NOMO-1 treated with dmso at 0.1 percent for 144 hours (cell line): Measurements from ENCODE around the gene PLA2G4D.

ENCODE experiments used
- DNase-seq: peaks from one replicate; lab custom pipeline; 2025; ENCODE audit not compliant: unreplicated experiment; lab: John Stamatoyannopoulos, UW

PLA2G4D gene

DNA sequence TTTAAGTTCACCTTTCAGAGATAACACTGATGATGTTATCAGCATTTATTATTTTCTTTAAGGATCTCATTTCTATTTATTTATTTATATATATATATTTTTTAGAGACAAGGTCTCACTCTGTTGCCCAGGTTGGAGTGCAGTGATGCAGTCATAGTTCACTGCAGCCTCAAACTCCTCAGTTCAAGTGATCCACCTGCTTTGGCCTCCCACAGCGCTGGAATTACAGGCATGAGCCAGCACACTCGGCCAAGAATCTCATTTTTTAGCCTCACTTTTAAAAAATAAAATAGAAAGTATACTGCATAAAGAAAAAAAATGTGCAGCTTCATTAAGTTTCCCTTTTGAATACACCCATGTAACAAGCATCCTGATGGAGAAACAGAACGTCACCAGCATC is 35.6 kb downstream of the PLA2G4D start:
- no peak for DNase-seq

GRCh38 chr15:42057799-42058646 is 36.3 kb downstream of the PLA2G4D start:
- no peak for DNase-seq

- DNase-seq: peak; percentile 85
Measured at GRCh38 chr15:42056934-42057798, 37.2 kb downstream of the PLA2G4D start.

- DNase-seq: no peak
Measured at GRCh38 chr15:42053914-42054313, 40.4 kb downstream of the PLA2G4D start.

GRCh38 chr15:42053010-42053409 is 41.4 kb downstream of the PLA2G4D start:
- DNase-seq: no peak

DNA sequence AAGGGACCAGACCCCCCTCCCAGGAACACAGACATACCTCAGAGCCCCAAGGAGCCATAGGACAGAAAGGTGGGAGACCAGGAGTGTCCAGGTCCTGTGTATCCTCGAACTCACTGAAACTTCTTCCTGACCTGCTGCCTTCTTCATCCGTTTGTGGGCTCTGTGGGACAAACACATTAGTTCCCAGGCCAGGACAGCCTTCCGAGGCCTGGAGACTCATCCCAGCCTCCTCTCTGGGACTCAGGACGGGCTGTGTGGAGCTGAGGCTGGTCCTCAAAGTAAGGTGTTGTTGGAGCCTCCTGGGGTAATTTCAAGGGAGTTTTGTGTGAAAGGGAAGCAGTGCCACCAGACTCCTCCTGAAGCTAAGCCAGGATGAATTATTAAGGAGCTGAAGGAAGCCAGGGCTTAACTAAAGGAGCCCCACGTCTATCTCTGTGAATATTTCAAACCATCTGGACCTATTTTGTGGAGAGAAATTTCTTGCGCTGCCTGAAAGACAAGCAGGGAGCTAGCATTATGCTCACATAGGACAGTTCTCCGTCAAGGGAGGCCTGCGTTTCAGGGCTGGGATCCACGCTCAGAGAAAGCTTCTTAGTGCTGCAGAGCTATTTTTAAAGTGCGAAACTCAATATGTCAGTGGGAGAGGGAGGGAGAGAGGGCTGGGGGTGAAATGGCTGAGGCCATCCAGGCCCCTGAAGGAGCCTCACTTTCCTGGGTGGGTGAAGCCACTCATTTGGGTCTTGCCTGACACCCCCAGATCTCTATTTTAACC is 43.7 kb downstream of the PLA2G4D start:
- DNase-seq: no peak

DNA sequence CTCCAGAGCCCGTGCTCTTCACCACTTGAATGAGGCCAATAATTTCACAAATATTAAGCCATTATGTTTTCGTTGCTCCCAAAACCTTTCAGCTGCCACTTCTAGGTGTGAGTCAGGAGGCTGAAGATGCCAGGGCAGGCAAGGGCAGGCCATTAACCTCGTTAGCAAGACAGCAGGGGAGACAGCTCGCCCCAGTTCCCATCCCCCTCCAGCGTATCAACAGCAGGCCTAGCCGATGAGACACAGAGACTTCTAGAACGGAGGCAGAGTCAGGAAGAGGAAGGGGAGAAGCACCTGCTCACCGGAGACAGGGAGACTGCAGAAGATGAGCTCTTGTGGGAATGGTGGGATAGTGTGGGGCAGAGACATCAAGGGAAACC is 45.6 kb downstream of the PLA2G4D start:
- DNase-seq: no peak

- no peak for DNase-seq
Measured at GRCh38 chr15:42048080-42048820, 46.1 kb downstream of the PLA2G4D start.

- no peak for DNase-seq
Measured at GRCh38 chr15:42046597-42046996, 47.8 kb downstream of the PLA2G4D start.

GRCh38 chr15:42045211-42045615 is 49.1 kb downstream of the PLA2G4D start:
- DNase-seq: no peak

DNA sequence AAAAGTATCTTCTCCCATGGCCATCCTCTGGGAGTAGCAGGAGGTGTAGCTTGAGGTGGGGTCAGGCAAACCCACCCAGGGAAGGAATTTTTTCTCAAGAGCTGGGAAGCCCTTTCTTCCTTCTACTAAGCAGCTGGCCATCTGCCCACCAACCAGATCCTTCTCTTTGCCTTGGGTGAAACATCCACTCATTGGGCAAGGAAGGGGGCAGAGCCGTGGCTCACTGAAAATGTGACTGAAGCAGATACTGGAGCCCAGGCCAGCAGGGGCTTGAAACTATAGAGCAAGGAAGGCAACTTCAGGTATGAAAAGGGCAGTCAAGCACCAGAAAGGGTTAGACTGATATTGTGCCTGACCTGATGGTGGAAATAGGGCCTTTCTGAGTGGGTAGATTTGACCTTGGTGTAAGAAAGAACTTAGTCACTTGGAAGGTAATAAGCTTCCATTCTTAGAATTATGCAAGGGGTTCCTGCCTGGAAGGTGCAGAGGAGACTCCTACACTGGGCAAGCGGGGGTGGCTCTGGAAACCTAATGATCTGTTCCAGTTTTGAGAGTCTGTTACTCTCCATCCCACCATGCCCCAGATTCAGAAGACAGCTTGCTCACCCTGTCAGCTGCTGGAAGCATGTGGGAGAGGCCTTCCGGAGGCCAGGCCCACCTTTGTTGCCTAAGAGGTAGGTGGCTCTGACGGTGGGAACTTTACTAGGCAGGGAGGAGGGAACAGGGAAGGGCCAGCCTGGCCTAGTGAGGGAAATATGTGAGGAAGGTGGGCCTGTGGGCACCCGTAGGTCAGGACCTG is 51.6 kb downstream of the PLA2G4D start:
- DNase-seq: no peak

GRCh38 chr15:42038401-42038800 is 56.0 kb downstream of the PLA2G4D start:
- DNase-seq: no peak

GRCh38 chr15:42037656-42038055 is 56.7 kb downstream of the PLA2G4D start:
- no peak for DNase-seq

- no peak for DNase-seq
Measured at GRCh38 chr15:42036966-42037365, 57.4 kb downstream of the PLA2G4D start.

DNA sequence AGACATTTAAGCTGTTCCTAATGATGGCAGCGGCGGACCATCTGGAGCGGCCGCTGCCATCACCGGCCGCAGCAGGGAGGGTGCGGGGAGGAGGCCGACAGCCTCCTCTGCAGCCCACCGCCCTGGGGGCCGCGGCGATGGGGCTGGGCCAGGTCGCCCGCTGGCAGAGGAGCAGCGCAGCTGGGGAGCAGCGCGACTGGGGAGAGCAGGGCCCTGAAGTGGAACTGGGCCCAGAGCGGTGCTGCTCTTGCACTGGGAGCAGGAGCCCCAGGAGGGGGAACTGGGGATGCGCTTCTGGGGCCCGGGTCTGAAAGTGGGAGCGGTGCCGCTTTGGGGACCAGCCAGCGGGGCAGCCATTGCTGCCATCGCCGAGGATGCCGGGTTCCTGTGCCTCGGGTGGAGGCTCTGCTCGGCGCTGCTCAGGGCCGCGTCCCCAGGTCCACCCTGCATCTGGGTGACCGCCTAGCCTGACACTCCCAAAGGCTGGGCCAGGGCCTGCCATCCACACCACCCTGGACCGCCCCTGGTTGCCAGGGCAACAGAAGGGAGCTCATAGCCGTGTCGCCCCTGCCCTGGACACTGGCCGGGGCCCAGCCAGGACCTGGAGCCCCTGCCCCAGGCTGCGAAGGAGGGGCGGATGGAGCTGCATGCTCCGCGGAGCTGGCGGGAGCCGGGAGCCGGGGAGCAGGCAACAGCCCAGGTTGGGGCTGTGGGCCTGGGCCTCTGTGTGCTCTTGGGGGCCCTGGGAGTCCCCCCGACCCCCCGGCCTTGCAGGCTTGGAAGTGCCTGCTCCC is 58.1 kb downstream of the PLA2G4D start:
- no peak for DNase-seq

GRCh38 chr15:42035435-42035761 is 59.0 kb downstream of the PLA2G4D start:
- DNase-seq: peak; percentile 8

- DNase-seq: no peak
Measured at GRCh38 chr15:42034628-42035434, 59.5 kb downstream of the PLA2G4D start.

DNA sequence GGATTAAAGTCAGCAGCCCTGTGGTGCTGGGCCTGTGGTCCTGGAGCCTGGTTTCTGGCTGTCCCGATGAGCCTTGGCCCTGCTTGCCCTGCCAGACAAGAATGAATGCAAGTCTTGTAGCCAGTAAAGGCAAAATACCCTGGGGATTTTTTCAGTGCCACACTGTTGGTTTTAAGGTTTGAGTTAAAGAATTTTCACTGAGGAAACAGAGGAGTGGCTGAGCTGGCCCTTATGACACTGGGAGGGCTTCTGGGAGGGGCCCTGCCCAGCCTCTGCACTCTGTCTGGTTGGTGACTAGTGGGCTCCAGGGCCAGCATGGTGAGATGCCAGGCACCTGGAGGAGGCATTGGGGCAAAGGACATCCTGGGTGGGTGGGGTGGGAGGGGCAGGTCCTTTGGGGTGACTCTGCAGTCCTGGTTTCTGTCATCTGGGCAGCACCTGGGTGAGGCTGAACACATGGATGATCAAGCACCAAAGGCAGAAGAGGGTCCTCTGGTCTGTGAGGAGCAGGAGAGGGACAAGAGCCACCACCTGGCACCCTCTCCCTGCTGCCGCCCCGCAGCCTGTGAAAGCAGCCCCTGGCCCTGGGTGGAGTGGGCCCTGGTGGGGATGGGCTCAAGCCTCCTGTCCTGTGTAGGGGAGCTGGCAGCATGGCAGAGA is 61.0 kb downstream of the PLA2G4D start:
- no peak for DNase-seq
